Psoas muscle (tissue), 8 donors: Measurements from ENCODE around the gene KCNT2. TPM values are rescaled to one million over a fixed set of nuclear protein-coding genes. Genes with fewer than 3 reads are reported as not detected.

Source experiments
- ATAC-seq, 4 donors: fragments of 200-7000 bp; cut with Tn5 transposase; one replicate each; pipeline ENCODE4 v1.9.1; 2020; ENCODE audit warnings: moderate library complexity in 3 of 4, mild to moderate bottlenecking in 2 of 4
- DNase-seq, 2 donors: peaks; one replicate each; pipeline ENCODE4 v3.0.0-alpha.2; 2020
- H3K27ac ChIP-seq: fragments of 200-600 bp; one replicate; pipeline ENCODE4 v1.8.0; 2022
- H3K27me3 ChIP-seq, 3 donors: fragments of 200-600 bp in 1 of 3; one replicate each; pipeline versions ENCODE4 v1.6.1 to v1.8.0; 2013 to 2022; ENCODE audit warnings: low read length in 2 of 3, mild to moderate bottlenecking in 2 of 3, moderate library complexity in 1 of 3; ENCODE audit not compliant: insufficient read depth in 3 of 3
- H3K36me3 ChIP-seq, 2 donors: fragments of 200-600 bp in 1 of 2; one replicate each; pipeline versions ENCODE4 v1.6.1 to v1.8.0; 2013 to 2022; ENCODE audit warnings: low read depth in 1 of 2, mild to moderate bottlenecking in 1 of 2, moderate library complexity in 1 of 2; ENCODE audit not compliant: insufficient read depth in 1 of 2
- H3K4me1 ChIP-seq: fragments of 200-600 bp; one replicate; pipeline ENCODE4 v1.8.0; 2022
- H3K4me3 ChIP-seq: fragments of 200-600 bp; one replicate; pipeline ENCODE4 v1.8.0; 2022; ENCODE audit warnings: mild to moderate bottlenecking
- H3K9me3 ChIP-seq: fragments of 200-600 bp; one replicate; pipeline ENCODE4 v1.8.0; 2022
- CTCF ChIP-seq: fragments of 200-600 bp; IDR thresholded peaks from one replicate; pipeline ENCODE4 v1.8.0; 2022; ENCODE audit warnings: antibody characterized with exemption
- WGBS, 3 donors: extraction: QIAGEN DNeasy Blood & Tissue Kit; methylation state at CpG; one replicate each; pipeline versions ENCODE4 v1.1.6 to v1.1.7; 2013; 5-methylcytosine and 5-hydroxymethylcytosine counted together
- intact Hi-C, 2 donors: fragments of 100-400 bp; cut with DNase I; formaldehyde crosslinking; loops; one replicate each; pipeline versions ENCODE4 v1.11.0 to v1.14.2; 2022
- polyA plus RNA-seq, 3 donors: library from polyadenylated mRNA; stranded (reverse); fragments of 200-250 nt; gene quantifications; one replicate each; pipeline ENCODE4 v1.2.3, GENCODE V29; 2013
- total RNA-seq, 4 donors: library from RNA; stranded (reverse); fragmentation: NEBNext Ultra II Directional in 2 of 4; extraction: Animal tissue kit (Norgen Biotek cat#: 25700) in 2 of 4; gene quantifications; one replicate each; pipeline versions ENCODE4 v1.2.1 to v1.2.4, GENCODE V29; 2021 to 2023
- donor health status: healthy with polysubstance abuse.
- donor health status: DM: no; HTN: no; CAD: no; lungs with moderate emphysema.
- donor health status: Bipolar disorder and iron deficiency.
- donor health status: healthy.
- donor health status: DM: yes; HTN: yes; CAD: no.
- donor health status: DM: no; HTN: no; CAD: no.
- donor health status: DM: no; HTN: no; CAD: no.
- donor health status: DM: yes; HTN: yes; CAD: no.

Gene KCNT2
- total and polyA plus RNA-seq, 7 donors = 0.04 to 1.2 (median 0.12) TPM

- H3K27ac ChIP-seq = no peak overlapping the region
- H3K36me3 ChIP-seq = no peaks in the 10 kb centered on the region
- no peak for DNase-seq
- intact Hi-C loops = no loop called here
- H3K4me3 ChIP-seq = no peak overlapping the region
- H3K27me3 ChIP-seq = no peaks in the 10 kb centered on the region
- WGBS, 3 donors = 67 to 72% (median 71%) methylated on average over 3 of the region's 3 CpGs
- no peaks in the 10 kb centered on the region for H3K9me3 ChIP-seq
- no peak for ATAC-seq
- no peak for TF ChIP-seq CTCF
- no peaks in the 10 kb centered on the region for H3K4me1 ChIP-seq
Measured at GRCh38 chr1:196178083-196178635, 430.1 kb downstream of the KCNT2 start.

Other genes with a start within 250 kb of the KCNT2 start
- gene CFH, start 43.6 kb upstream of the KCNT2 start, total RNA-seq = 10 to 100 TPM; 19.0 to 44.5 (median 32.5) TPM
- gene CFH, start 43.6 kb upstream of the KCNT2 start, polyA plus RNA-seq = 10 to 100 TPM; 12.5 to 24.2 (median 18.9) TPM
- under 1 TPM in 1 of 4 donors, not detected in 3; 0.11 TPM for gene CFHR3, start 166.4 kb upstream of the KCNT2 start, total RNA-seq
- under 1 TPM in 2 of 3 donors, not detected in 1; 0.09 to 0.16 TPM for gene CFHR3, start 166.4 kb upstream of the KCNT2 start, polyA plus RNA-seq
- not detected for gene CFHR1, start 211.3 kb upstream of the KCNT2 start, total RNA-seq
- under 1 TPM in 1 of 3 donors, not detected in 2; 0.12 TPM for gene CFHR1, start 211.3 kb upstream of the KCNT2 start, polyA plus RNA-seq